Measurements from ENCODE around the gene KCNG2. TPM values are rescaled to one million over a fixed set of nuclear protein-coding genes. Genes with fewer than 3 reads are reported as not detected.

The KCNG2 gene
- total and polyA plus RNA-seq, 2 donors (not counting 1 experiment from before 2014, with no cell fraction given), result not detected

DNA sequence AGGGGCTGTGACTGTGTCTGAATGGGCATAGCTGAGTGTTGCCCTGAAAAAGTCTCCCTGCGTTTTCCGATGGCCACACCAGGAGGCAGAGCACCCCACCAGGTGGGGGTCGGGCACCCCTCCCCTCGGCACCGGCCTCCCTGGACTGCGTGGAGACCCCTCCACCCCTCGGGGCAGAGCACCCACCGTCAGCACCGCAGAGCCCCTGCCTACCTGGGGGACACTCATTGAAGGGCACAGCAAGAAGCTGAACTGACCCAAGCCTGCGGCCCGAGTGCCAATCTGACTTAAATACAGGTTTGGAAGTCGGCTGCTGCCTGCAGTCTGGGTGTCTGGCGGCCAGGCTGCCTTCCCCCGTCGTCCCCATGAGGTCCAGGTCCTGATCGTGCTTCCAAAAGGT is 69.9 kb downstream of the KCNG2 start:
- Histone ChIP-seq H3K36me3 (replicated peaks in 1 of 2; ENCODE audit: control extremely low read depth in 1 of 2, control insufficient read depth in 1 of 2, extremely low read depth in 1 of 2, insufficient read depth in 2 of 2, low read length in 1 of 2) (no peaks in the 10 kb centered on the region), H3K9me3 (ENCODE audit: control extremely low read depth in 1 of 3, control insufficient read depth in 2 of 3, insufficient read depth in 1 of 3, low read length in 2 of 3) (peaks cover 0 to 7% (median 0%) of the 10 kb centered on the region in 3 donors), H3K27ac (ENCODE audit: low read length in 2 of 2) (no peak overlapping the region), H2AFZ (ENCODE audit: insufficient read depth, low read depth, low read length, poor library complexity, severe bottlenecking) (no peak overlapping the region), H3K4me1 (ENCODE audit: control insufficient read depth in 2 of 2, insufficient read depth in 2 of 2, low read length in 2 of 2) (no peaks in the 10 kb centered on the region), H3K9ac (ENCODE audit: low read length) (no peak overlapping the region), H3K4me3 (ENCODE audit: control extremely low read depth in 1 of 5, extremely low read depth in 1 of 5, insufficient read depth in 1 of 5, low read depth in 2 of 5, low read length in 4 of 5) (no peak overlapping the region), H4K20me1 (ENCODE audit: control insufficient read depth, insufficient read depth, low read length, poor library complexity, severe bottlenecking) (no peaks in the 10 kb centered on the region), H3K4me2 (replicated peaks; ENCODE audit: low read depth, low read length, poor library complexity, severe bottlenecking) (no peak overlapping the region), H3K79me2 (ENCODE audit: control insufficient read depth, insufficient read depth, low read length) (no peaks in the 10 kb centered on the region), H3K27me3 (replicated peaks in 1 of 4; ENCODE audit: control extremely low read depth in 1 of 4, control insufficient read depth in 3 of 4, insufficient read depth in 4 of 4, low read length in 3 of 4) (no peaks in the 10 kb centered on the region)
- no peak for DNase-seq
- 94% methylated on average over 16 of the region's 16 CpGs for WGBS (ENCODE audit: insufficient coverage)
- POLR2A ChIA-PET, result no interaction called here
- no peak overlapping the region for H3K27ac Mint-ChIP-seq
- no peak for TF ChIP-seq EZH2 (IDR thresholded peaks at IDR 0.05; ENCODE audit: borderline replicate concordance, insufficient read depth, low read depth, low read length, poor library complexity, severe bottlenecking)
- TF ChIP-seq, protein P1, sequence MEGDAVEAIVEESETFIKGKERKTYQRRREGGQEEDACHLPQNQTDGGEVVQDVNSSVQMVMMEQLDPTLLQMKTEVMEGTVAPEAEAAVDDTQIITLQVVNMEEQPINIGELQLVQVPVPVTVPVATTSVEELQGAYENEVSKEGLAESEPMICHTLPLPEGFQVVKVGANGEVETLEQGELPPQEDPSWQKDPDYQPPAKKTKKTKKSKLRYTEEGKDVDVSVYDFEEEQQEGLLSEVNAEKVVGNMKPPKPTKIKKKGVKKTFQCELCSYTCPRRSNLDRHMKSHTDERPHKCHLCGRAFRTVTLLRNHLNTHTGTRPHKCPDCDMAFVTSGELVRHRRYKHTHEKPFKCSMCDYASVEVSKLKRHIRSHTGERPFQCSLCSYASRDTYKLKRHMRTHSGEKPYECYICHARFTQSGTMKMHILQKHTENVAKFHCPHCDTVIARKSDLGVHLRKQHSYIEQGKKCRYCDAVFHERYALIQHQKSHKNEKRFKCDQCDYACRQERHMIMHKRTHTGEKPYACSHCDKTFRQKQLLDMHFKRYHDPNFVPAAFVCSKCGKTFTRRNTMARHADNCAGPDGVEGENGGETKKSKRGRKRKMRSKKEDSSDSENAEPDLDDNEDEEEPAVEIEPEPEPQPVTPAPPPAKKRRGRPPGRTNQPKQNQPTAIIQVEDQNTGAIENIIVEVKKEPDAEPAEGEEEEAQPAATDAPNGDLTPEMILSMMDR (IDR thresholded peaks at IDR 0.05), result no peak
- CTCF ChIA-PET, result interaction anchor here (0.6 kb wide), 1 partner anchor 8 kb away, joined by 3 read pairs; no protein-coding TSS in a partner anchor
- H3K27me3 Mint-ChIP-seq, result no peaks in the 10 kb centered on the region
- H3K4me1 Mint-ChIP-seq, result no peaks in the 10 kb centered on the region
- no peaks in the 10 kb centered on the region for H3K9me3 Mint-ChIP-seq (ENCODE audit: insufficient read depth)
- ATAC-seq (ENCODE audit: low read depth), result no peak
- no peak overlapping the region for H3K4me3 Mint-ChIP-seq
- intact Hi-C loops (cut with micrococcal nuclease), result no loop called here

DNA sequence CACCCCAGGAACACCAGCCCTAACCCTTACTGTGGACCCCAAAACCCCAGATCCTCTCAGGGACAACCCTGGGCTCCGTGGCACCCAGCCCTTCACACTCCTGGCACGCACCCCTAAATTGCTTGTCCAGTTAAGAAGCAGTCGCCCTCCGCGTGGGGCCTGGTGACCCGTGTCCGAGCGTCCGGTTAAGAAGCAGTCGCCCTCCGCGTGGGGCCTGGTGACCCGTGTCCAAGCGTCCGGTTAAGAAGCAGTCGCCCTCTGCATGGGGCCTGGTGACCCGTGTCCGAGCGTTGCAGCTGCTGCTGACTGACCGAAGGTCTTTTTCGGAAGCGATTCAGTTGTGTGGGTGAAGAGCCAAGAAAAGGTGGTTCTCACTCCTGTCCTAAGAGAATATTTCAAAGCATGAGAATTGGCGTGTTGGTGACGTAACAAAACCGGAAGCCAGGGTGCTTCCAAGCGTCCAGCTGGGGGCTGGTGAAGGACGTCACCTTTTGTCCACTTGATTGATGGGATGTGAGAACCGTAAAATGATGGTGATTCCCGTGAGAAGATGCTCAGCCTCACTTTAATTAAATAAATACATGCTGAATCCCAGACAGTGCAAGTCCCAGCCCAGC is 70.5 kb downstream of the KCNG2 start:
- H3K4me1 Mint-ChIP-seq, result no peaks in the 10 kb centered on the region
- no peak overlapping the region for H2AFZ ChIP-seq (ENCODE audit: insufficient read depth, low read depth, low read length, poor library complexity, severe bottlenecking)
- H3K9me3 ChIP-seq (ENCODE audit: control extremely low read depth in 1 of 3, control insufficient read depth in 2 of 3, insufficient read depth in 1 of 3, low read length in 2 of 3), result peaks cover 0 to under 1% (median 0%) of the 10 kb centered on the region in 3 donors
- no peak overlapping the region for H3K9ac ChIP-seq (ENCODE audit: low read length)
- no peaks in the 10 kb centered on the region for H3K9me3 Mint-ChIP-seq (ENCODE audit: insufficient read depth)
- H3K4me1 ChIP-seq (ENCODE audit: control insufficient read depth in 2 of 2, insufficient read depth in 2 of 2, low read length in 2 of 2), result no peaks in the 10 kb centered on the region
- no peaks in the 10 kb centered on the region for H3K27me3 Mint-ChIP-seq
- H3K27me3 ChIP-seq (replicated peaks in 1 of 4; ENCODE audit: control extremely low read depth in 1 of 4, control insufficient read depth in 3 of 4, insufficient read depth in 4 of 4, low read length in 3 of 4), result no peaks in the 10 kb centered on the region
- no peak overlapping the region for H3K27ac ChIP-seq (ENCODE audit: low read length in 2 of 2)
- DNase-seq (no peak), ATAC-seq (ENCODE audit: low read depth) (no peak)
- no peak overlapping the region for H3K4me2 ChIP-seq (replicated peaks; ENCODE audit: low read depth, low read length, poor library complexity, severe bottlenecking)
- H4K20me1 ChIP-seq (ENCODE audit: control insufficient read depth, insufficient read depth, low read length, poor library complexity, severe bottlenecking), result no peaks in the 10 kb centered on the region
- H3K4me3 Mint-ChIP-seq, result no peak overlapping the region
- ChIA-PET POLR2A (interaction anchor here (0.6 kb wide), 1 partner anchor 476 kb away, joined by 6 read pairs; no protein-coding TSS in a partner anchor), CTCF (no interaction called here)
- H3K4me3 ChIP-seq (ENCODE audit: control extremely low read depth in 1 of 5, extremely low read depth in 1 of 5, insufficient read depth in 1 of 5, low read depth in 2 of 5, low read length in 4 of 5), result no peak overlapping the region
- H3K27ac Mint-ChIP-seq, result no peak overlapping the region
- intact Hi-C loops (cut with micrococcal nuclease), result no loop called here
- H3K36me3 ChIP-seq (replicated peaks in 1 of 2; ENCODE audit: control extremely low read depth in 1 of 2, control insufficient read depth in 1 of 2, extremely low read depth in 1 of 2, insufficient read depth in 2 of 2, low read length in 1 of 2), result no peaks in the 10 kb centered on the region
- TF ChIP-seq, protein P1 (IDR thresholded peaks at IDR 0.05), result no peak
- TF ChIP-seq EZH2 (IDR thresholded peaks at IDR 0.05; ENCODE audit: borderline replicate concordance, insufficient read depth, low read depth, low read length, poor library complexity, severe bottlenecking), result no peak
- H3K79me2 ChIP-seq (ENCODE audit: control insufficient read depth, insufficient read depth, low read length), result no peaks in the 10 kb centered on the region
- WGBS (ENCODE audit: insufficient coverage), result 91% methylated on average over 27 of the region's 29 CpGs
